HG03571 (cell line): ENCODE data around the gene MTRR.

Experiments used
- ATAC-seq: cut with Tn5 transposase; IDR thresholded peaks from one replicate; pipeline ENCODE4 v1.9.1; 2021; ENCODE audit not compliant: unreplicated experiment

The MTRR gene

GRCh38 chr5:7868773-7869473 is at the start of gene MTRR, which contains the start of gene FASTKD3:
MTRR (plus strand) TSS chr5:7869148; CDS start chr5:7870795, 1,647 bp downstream.
FASTKD3 (minus strand) TSS chr5:7869031; CDS start chr5:7868083, 948 bp downstream.
- peak; percentile 98 for ATAC-seq

GRCh38 chr5:7822449-7822848 is 46.5 kb upstream of the MTRR start:
- no peak for ATAC-seq

DNA sequence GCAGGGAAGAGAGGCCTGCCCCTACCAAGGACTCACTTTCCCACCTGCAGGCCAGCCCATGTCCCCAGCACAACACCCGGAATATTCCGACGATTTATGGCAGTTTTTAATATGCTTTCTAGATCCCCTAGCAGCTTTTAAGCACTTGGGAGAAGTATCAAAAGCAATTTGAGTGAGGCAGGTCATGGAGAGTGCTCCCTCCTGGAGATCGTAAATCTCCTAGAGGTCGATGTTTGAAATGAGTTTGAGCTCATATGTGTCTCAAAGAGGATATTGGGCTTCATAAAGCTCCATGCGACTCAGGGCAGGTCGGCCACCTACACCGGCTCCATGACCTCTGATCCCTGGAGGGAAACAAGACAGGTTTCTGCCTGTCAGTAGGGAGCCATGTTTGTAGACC is 45.4 kb upstream of the MTRR start:
- ATAC-seq: no peak

DNA sequence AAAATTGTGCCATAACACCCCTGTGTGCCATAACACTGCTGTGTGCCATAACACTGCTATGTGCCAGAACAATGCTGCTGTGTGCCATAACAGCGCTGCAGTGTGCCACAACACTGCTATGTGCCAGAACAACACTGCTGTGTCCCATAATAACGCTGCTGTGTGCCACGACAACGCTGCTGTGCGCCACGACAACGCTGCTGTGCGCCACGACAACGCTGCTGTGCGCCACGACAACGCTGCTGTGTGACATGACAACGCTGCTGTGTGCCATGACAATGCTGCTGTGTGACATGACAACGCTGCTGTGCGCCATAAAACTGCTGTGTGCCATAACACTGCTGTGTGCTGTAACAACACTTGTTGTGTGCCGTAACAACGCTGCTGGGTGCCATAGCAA is 44.0 kb upstream of the MTRR start:
- no peak for ATAC-seq

DNA sequence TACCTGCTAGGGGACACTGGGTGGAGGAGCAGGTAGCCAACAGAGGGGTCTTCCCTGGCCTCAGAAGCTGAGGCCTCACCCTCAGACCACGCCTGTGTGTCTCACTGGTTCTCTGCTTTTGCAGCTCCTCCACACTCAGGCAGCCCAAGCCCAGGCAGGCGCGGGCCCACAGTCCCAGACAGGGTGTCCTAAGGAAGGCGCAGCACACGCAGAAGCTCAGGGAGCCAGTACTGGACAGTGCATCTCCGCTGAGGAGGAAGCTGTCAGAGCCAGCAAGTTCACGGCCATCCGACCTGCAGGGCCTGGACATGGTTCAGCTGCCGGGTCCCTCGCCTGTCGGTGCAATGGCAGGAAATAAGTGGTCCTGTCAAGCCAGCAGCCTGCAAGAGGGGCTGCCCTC is 43.3 kb upstream of the MTRR start:
- no peak for ATAC-seq

DNA sequence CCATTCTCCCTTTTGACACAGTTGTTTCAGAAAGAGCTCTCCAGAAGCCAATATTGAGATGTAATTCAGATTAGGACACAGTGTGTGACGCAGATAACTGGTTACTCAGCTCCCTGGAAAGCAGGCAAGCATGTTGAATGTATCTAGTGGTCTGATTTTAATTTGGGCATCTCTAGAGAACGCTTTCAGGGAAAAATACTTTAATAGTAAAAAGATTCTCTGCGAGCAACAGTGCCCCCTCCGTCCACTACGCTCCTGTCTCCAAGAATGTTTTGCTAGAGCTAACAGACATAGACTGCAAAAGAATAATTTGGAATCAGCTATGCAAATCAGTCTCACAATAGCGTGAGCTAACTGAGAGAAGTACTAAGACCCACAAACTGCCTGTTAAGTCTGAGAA is 41.3 kb upstream of the MTRR start:
- no peak for ATAC-seq

GRCh38 chr5:7828269-7828668 is 40.7 kb upstream of the MTRR start:
- no peak for ATAC-seq

DNA sequence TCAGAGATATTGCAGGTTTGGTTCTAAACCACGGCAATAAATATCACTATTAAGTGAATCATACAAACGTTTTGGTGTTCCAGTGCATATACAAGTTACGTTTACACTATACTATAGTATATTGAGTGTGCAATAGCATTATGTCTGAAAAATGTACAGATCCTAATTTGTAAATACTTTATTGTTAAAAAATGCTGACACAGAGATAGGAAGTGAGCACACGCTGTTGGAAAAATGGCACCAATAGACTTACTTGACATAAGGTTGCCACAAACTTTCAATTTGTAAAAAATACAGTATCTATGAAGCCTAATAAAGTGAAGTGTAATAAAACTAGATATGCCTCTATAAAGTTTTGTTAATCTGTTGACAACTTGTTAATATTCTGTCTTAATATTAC is 34.0 kb upstream of the MTRR start:
- no peak for ATAC-seq

DNA sequence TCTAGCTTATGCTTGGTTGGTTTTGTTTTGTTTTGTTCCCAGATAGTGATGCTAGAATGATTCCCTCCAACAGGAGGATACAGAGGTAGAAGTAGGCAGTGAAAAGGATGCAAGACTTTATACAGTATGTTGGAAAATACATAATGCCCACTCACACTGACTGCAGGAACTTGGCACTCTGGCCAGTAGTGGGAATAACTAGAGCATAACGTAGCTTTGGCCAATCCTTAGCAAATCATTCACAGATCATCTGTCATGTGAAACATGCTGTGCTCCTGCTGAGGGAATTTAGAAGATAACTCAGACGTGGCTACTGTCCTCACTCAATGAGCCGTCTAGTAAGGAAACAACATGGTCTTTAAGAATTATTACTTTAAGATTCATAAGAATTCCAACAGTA is 31.5 kb upstream of the MTRR start:
- no peak for ATAC-seq

DNA sequence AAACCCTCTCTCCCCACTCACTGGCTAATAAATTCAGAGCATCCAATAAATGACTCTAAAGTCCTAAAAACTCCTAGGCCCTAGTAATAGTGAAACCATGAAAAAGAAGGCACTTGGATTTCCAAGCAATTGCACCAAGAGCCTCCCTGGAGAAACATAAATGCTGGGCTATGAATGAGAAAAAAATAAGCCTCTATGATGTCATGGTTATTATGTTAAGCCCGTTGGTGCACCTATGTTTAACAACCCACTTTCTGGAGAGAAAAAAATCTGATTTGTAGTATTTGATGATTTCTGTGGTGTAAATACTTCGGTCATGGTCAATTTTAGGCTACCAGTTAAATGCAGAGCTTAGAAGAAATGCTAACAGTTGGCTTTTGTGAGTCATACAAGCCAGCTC is 26.4 kb upstream of the MTRR start:
- ATAC-seq: no peak

DNA sequence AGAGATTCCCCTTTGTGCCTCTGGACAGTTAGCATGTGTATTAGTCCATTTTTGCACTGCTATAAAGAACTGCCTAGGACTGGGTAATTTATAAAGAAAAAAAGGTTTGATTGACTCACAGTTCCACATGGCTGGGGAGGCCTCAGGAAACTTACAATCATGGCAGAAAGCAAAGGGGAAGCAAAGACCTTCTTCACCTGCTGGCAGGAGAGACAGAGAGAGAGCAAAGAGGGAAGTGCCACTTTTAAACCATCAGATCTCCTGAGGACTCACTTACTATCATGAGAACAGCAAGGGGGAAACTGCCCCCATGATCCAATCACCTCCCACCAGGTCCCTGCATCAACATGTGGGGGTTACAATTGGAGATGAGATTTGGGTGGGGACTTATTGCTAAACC is 24.0 kb upstream of the MTRR start:
- ATAC-seq: no peak

- no peak for ATAC-seq
Observed at GRCh38 chr5:7845557-7845956, 23.4 kb upstream of the MTRR start.

DNA sequence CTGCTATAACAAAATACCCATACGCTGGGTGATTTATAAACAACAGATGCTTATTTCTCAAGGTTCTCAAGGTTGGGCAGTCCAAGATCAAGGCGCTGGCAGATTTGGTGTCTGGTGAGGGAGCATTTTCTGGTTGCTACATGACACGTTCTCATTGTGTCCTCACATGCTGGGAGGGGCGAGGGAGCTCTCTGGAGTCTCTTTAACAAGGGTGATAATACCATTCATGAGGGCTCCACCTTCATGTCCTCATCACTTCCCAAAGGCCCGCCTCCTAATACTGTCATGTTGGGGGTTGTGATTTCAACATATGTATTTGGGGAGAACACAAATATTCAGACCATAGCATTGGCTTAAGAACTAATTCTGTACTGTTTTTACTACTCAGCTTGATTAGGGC is 22.6 kb upstream of the MTRR start:
- no peak for ATAC-seq

DNA sequence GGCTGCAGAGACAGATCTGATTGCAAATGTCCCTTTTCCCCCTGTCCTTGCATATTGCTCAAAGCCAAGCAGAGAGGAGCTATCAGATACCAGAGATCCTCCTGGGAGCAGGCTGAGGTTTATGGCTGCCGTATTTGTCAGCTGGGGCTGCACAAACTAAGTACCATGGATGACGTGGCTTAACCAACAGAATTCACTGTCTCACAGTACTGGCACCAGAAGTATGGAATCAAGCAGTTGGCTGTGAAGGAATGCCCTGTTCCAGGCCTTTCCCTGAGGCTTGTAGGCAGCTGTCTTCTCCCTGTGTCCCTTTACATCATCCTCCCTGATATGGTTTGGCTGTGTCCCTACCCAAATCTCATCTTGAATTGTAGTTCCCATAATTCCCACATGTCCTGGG is 20.7 kb upstream of the MTRR start:
- no peak for ATAC-seq

- ATAC-seq: no peak
Observed at GRCh38 chr5:7849681-7850394, 19.1 kb upstream of the MTRR start.

DNA sequence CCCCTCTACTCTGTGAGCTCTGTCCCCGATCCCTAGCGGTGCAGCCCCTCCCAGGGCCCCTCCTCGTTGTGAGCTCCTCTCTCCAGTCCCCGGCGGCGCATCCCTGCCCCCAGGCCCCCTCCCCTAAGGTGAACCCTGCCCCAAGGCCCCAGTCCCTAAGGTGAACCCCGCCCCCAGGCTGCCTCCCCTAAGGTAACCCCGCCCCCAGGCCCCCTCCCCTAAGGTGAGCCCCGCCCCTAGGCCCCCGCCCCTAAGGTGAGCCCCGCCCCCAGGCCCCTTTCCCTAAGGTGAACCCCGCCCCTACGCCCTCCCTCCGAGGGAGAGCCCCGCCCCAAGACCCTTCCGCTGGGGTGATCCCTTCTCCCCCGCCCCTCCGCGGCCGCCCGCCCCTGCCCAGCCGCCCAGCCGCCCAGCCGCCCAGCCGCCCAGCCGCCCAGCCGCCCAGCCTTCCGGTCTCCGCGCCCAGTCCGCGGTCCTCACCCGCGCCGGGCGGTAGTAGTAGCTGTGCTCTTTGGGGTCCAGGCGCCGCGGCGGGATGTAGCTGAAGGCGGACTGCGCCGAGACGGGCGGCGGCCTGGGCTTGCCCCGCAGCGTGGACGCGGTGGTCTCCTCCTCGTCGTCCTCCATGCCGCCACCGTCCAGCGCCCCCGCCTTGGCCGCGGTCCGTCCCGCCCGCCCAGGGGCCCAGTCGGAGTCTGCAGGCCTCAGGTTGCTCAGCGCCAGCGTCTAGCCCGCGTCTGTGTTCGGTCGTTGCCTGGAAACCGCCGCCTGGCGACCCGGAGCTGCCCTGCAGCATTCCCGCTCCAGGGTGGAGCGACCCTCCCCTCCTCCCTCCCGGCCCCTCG is 18.3 kb upstream of the MTRR start, which contains the start of gene CFAP90:
TSS of gene CFAP90 (minus strand) at position 739 of the 845 bp plus-strand sequence. CDS start at position 627, 112 bp downstream.
- no peak for ATAC-seq

- ATAC-seq: no peak
Observed at GRCh38 chr5:7851240-7851592, 17.7 kb upstream of the MTRR start.

DNA sequence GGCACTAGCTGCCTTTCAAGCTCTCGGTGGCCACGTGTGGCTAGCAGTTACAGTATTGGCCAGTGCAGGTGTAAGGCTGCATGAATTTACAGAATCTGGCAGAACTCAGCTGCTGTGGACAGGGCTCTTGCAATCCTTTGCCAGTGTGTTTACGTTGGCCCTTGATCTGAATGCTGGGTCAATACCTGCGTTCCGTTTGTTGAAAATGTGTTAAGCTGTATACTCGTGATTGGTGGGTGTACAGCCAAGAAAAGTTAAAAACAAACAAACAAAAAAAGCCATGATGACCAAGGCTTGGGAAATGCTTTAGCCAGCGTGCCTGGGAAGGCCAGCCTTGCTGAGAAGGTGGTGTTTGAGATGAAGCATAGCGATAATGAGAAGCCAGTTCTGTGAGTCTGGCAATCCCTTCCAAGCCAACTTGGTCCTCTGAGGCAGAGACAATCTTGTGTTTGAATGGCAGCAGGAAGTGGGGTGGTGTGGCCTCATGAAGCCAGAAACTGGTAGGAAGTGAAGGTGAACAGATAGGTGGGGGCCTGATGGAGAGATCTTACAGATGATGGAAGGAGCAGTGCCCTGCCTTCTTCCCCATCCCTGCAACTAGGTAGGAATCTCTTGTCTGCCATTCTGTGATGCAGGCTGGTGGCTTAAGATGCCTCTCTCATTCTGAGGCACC is 17.2 kb upstream of the MTRR start:
- no peak for ATAC-seq

DNA sequence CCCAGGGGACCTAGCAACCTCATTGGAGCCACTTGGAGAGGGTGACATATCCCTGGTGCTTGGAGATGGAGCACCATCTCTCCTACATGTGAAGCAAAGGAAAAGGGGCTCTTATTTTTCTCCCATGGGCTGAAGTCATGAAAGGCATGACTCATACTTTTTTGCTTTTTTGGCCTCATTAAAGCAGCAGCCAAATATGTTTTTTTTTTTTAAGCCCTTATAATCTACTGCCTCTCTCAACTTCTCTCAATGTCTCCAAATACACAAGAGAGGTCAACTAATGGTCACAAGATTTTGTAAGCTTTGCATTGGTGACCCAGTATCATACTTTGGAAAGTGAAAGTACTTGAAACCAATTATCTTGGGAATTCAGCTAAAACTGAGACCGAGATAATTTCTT is 16.4 kb upstream of the MTRR start:
- no peak for ATAC-seq

DNA sequence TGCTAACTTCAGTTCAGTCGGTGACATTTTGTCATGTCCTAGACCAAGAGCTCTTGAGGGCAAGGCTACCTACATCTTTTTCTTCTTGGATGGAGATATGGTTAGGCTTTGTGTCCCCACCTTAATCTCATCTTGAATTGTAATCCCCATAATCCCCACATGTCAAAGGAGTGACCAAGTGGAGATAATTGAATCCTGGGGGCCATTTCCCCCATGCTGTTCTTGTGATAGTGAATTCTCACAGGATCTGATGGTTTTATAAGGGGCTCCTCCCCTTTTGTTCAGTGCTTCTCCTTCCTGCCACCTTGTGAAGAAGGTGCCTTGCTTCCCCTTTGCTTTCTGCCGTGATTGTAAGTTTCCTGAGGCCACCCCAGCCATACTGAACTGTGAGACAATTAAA is 16.0 kb upstream of the MTRR start:
- ATAC-seq: no peak

DNA sequence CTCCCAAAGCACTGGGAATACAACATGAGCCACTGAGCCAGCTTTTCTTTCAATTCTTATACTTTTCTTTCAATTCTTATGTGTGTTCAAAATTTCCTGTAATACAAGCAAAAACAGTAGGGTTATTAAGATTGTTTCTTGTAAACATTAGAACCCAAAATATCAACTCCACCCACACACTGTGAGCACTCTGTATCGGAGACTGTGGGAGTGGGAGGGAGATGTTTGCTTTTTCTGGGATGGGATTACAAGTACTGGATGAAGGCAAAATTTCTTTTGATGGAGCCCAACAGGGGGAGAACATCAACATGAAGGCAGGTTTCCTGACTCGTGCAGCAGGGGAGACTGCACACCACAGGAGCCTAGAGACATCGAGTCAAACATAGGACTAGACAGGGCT is 13.3 kb upstream of the MTRR start:
- ATAC-seq: no peak
